Measurements from ENCODE around the gene SPATA31D4.

SPATA31D4 gene

DNA sequence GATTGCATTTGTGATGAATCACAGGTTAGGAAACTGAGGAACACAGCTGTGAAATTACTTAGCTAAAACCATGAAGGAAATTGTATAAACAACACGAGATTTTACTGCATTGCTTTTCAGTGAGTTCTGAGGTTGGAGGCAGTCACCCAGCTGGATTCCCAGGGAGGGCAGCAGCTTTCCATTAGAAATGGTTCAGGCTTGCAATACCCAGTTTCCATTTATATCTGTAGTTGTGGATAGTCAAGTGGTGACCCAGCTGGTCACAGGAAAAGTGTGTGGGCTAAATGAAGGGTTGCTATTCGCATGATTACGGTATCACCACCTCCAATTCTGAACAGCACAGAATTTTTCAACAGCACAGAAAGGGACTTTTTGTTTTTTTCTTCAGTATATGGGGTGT, 34.3 kb upstream of the SPATA31D4 start:
- in situ Hi-C loops (cut with MboI; ENCODE audit: low pct_unique_long_range_greater_than_20kb, low sequenced_read_pairs, unreplicated experiment) = no loop called here
- TF ChIP-seq, protein P1, sequence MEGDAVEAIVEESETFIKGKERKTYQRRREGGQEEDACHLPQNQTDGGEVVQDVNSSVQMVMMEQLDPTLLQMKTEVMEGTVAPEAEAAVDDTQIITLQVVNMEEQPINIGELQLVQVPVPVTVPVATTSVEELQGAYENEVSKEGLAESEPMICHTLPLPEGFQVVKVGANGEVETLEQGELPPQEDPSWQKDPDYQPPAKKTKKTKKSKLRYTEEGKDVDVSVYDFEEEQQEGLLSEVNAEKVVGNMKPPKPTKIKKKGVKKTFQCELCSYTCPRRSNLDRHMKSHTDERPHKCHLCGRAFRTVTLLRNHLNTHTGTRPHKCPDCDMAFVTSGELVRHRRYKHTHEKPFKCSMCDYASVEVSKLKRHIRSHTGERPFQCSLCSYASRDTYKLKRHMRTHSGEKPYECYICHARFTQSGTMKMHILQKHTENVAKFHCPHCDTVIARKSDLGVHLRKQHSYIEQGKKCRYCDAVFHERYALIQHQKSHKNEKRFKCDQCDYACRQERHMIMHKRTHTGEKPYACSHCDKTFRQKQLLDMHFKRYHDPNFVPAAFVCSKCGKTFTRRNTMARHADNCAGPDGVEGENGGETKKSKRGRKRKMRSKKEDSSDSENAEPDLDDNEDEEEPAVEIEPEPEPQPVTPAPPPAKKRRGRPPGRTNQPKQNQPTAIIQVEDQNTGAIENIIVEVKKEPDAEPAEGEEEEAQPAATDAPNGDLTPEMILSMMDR (IDR thresholded peaks at IDR 0.05; ENCODE audit: extremely low read depth, insufficient read depth, missing control alignments) = no peak
- DNase-seq (ENCODE audit: low spot score) = no peak

- in situ Hi-C loops (cut with MboI; ENCODE audit: low pct_unique_long_range_greater_than_20kb, low sequenced_read_pairs, unreplicated experiment) = no loop called here
- DNase-seq (ENCODE audit: low spot score) = no peak
- TF ChIP-seq, protein P1 (IDR thresholded peaks at IDR 0.05; ENCODE audit: extremely low read depth, insufficient read depth, missing control alignments) = no peak
These were observed 33.3 kb upstream of the SPATA31D4 start for GRCh38 chr9:81894891-81895290.

DNA sequence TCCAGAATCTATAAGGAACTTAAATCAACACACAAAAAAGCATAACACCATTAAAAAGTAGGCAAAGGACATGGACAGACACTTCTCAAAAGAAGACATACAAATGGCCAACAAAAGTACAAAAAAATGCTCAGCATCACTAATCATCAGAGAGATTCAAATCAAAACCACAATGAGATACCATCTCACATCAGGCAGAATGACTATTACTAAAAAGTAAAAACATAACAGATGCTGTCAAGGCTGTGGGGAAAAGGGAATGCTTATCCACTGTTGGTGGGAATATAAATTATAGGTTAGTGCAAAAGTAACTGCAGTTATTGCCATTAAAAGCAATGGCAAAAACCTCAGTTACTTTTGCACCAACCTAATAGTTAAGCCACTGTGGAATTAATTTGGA, 32.2 kb upstream of the SPATA31D4 start:
- no peak for DNase-seq (ENCODE audit: low spot score)
- in situ Hi-C loops (cut with MboI; ENCODE audit: low pct_unique_long_range_greater_than_20kb, low sequenced_read_pairs, unreplicated experiment) = no loop called here
- TF ChIP-seq, protein P1 (IDR thresholded peaks at IDR 0.05; ENCODE audit: extremely low read depth, insufficient read depth, missing control alignments) = no peak

DNA sequence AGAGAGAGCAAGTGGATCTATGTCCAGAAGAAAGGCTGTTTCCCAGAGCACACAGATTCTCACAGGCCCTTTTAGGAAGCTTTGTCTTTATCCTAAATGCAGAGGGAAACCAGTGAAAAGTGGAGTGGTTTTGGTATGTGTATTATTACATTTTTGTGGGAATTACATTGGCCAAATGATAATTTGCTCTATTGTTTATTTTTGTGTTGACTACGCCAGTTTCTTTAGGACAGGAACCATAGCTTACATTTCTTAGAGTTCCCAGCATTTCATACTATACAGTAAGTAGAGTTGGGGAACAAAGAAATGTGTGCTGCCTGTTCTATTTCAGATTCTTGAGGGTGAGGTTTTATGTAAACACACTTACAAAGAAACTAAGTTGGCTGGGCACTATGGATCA, 29.4 kb upstream of the SPATA31D4 start:
- DNase-seq (ENCODE audit: low spot score) = no peak
- in situ Hi-C loops (cut with MboI; ENCODE audit: low pct_unique_long_range_greater_than_20kb, low sequenced_read_pairs, unreplicated experiment) = no loop called here
- TF ChIP-seq, protein P1 (IDR thresholded peaks at IDR 0.05; ENCODE audit: extremely low read depth, insufficient read depth, missing control alignments) = no peak

DNA sequence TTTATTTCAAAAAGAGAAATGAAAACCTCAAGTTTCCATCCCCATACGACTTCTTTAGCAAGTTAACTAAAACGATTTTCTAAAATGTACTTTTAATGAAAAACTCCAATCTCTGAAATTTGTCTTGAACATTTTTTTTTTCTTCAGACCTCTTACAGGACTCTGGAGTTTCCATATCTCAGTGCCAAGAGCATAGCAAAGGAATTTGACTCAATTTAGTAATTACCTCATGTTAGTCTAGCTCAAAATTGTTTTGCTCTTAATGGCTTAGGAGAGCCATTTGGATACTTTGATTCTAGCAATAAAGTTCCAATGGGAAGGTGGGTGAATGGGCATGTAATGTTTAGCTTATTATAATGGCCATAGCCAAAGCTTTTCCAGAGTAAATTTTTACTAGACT, 26.0 kb upstream of the SPATA31D4 start:
- DNase-seq (ENCODE audit: low spot score) = no peak
- TF ChIP-seq, protein P1 (IDR thresholded peaks at IDR 0.05; ENCODE audit: extremely low read depth, insufficient read depth, missing control alignments) = no peak
- in situ Hi-C loops (cut with MboI; ENCODE audit: low pct_unique_long_range_greater_than_20kb, low sequenced_read_pairs, unreplicated experiment) = no loop called here

GRCh38 chr9:81902626-81903025, 25.6 kb upstream of the SPATA31D4 start:
- TF ChIP-seq, protein P1 (IDR thresholded peaks at IDR 0.05; ENCODE audit: extremely low read depth, insufficient read depth, missing control alignments) = no peak
- in situ Hi-C loops (cut with MboI; ENCODE audit: low pct_unique_long_range_greater_than_20kb, low sequenced_read_pairs, unreplicated experiment) = no loop called here
- DNase-seq (ENCODE audit: low spot score) = no peak

DNA sequence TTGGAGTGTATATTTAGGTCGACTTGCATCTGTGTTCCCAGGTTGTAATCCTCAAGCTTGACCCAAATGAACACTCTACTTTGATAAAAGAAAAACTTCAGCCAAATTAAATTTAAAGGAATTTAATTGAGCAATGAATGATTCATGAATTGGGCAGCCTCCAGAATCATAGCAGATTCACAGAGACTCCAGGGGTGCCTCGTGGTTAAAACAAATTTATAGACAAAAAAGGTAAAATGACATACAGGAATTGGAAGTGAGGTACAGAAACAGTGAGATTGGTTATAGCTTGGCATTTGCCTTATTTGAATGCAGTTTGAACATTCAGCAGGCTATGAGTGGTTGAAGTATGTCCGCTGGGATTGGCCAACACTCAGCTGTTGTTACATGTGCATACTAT, 21.6 kb upstream of the SPATA31D4 start:
- in situ Hi-C loops (cut with MboI; ENCODE audit: low pct_unique_long_range_greater_than_20kb, low sequenced_read_pairs, unreplicated experiment) = no loop called here
- TF ChIP-seq, protein P1 (IDR thresholded peaks at IDR 0.05; ENCODE audit: extremely low read depth, insufficient read depth, missing control alignments) = no peak
- DNase-seq (ENCODE audit: low spot score) = no peak

Measured in GM13977 (cell line).